OCI-LY7 (cell line): ENCODE results near the gene CD2AP. TPM values are rescaled to one million over a fixed set of nuclear protein-coding genes. Genes with fewer than 3 reads are reported as not detected.

Experiments
- BruUV-seq: library from RNA; stranded (reverse); fragments of 400-500 nt; replicated peaks from 2 replicates; lab custom pipeline; 2021; lab: Mats Ljungman, UMichigan
- CTCF ChIA-PET: fragments of 300-600 bp; sonication (Branson Sonifier 250); formaldehyde crosslinking; loops from one replicate; lab custom pipeline; 2022; ENCODE audit warnings: antibody characterized with exemption; ENCODE audit not compliant: unreplicated experiment; lab: Charles Lee
- POLR2A ChIA-PET: fragments of 300-600 bp; sonication (Branson Sonifier 250); formaldehyde crosslinking; loops from one replicate; lab custom pipeline; 2022; ENCODE audit warnings: antibody characterized with exemption; lab: Charles Lee
- DNase-seq: peaks from one replicate; pipeline ENCODE4 v3.0.0-alpha.2; 2015; ENCODE audit warnings: low spot score
- H2AFZ ChIP-seq: fragments of 200-600 bp; sonication (generic), shearing (Covaris generic); 2 replicates; pipeline ENCODE4 v1.6.1; 2014; ENCODE audit warnings: mild to moderate bottlenecking, antibody characterized with exemption, low read length, moderate library complexity
- H3K27ac ChIP-seq: fragments of 200-600 bp; sonication (generic); 2 replicates; pipeline ENCODE4 v1.5.1; 2014; ENCODE audit warnings: mixed run types, low read depth, mild to moderate bottlenecking, moderate library complexity, low read length, inconsistent platforms; ENCODE audit not compliant: poor library complexity, severe bottlenecking
- H3K36me3 ChIP-seq: fragments of 200-600 bp; sonication (generic); 2 replicates; pipeline ENCODE4 v1.6.1; 2014; ENCODE audit warnings: mild to moderate bottlenecking, antibody characterized with exemption, low read length, moderate library complexity, mixed read lengths; ENCODE audit not compliant: insufficient read depth
- H3K4me1 ChIP-seq: fragments of 200-600 bp; sonication (generic); 2 replicates; pipeline ENCODE4 v1.5.1; 2014; ENCODE audit warnings: mild to moderate bottlenecking, low read length; ENCODE audit not compliant: insufficient read depth, poor library complexity, severe bottlenecking
- H3K4me2 ChIP-seq: fragments of 200-600 bp; sonication (generic); 2 replicates; pipeline ENCODE4 v1.6.1; 2014; ENCODE audit warnings: mild to moderate bottlenecking, low read length
- H3K4me3 ChIP-seq: fragments of 200-600 bp; sonication (generic); 2 replicates; pipeline ENCODE4 v1.5.1; 2014; ENCODE audit warnings: mild to moderate bottlenecking, low read depth, low read length; ENCODE audit not compliant: poor library complexity, severe bottlenecking
- H3K79me2 ChIP-seq: fragments of 200-600 bp; sonication (generic); 2 replicates; pipeline ENCODE4 v1.6.1; 2016; ENCODE audit warnings: low read depth, mild to moderate bottlenecking, low read length, moderate library complexity, mixed read lengths; ENCODE audit not compliant: insufficient read depth
- H3K9me2 ChIP-seq: fragments of 200-600 bp; sonication (generic); 2 replicates; pipeline ENCODE4 v1.6.1; 2016; ENCODE audit warnings: mild to moderate bottlenecking, low read length, mixed read lengths; ENCODE audit not compliant: insufficient read depth
- H3K9me3 ChIP-seq: fragments of 200-600 bp; sonication (generic); 2 replicates; pipeline ENCODE4 v1.6.1; 2014; ENCODE audit warnings: mild to moderate bottlenecking, mixed run types, low read length, mixed read lengths
- H4K20me1 ChIP-seq: fragments of 200-600 bp; sonication (generic); 2 replicates; pipeline ENCODE4 v1.6.1; 2014; ENCODE audit warnings: mild to moderate bottlenecking, antibody characterized with exemption, low read length, moderate library complexity, mixed read lengths; ENCODE audit not compliant: insufficient read depth
- CTCF ChIP-seq: fragments of 200-600 bp; sonication (generic); conservative IDR thresholded peaks from 2 replicates; pipeline ENCODE4 v1.5.1; 2014; ENCODE audit warnings: mild to moderate bottlenecking, antibody characterized with exemption, low read length, moderate library complexity, mixed read lengths
- EZH2phosphoT487 ChIP-seq: fragments of 200-600 bp; sonication (generic); IDR thresholded peaks from 2 replicates; pipeline ENCODE4 v1.6.1; 2018; ENCODE audit warnings: low read depth, borderline replicate concordance, mild to moderate bottlenecking, mixed run types, antibody characterized with exemption, low read length, moderate library complexity, mixed read lengths
- intact Hi-C: fragments of 100-400 bp; cut with micrococcal nuclease; formaldehyde crosslinking; loops from one replicate; pipeline ENCODE4 v1.10.0; 2022; ENCODE audit not compliant: unreplicated experiment
- total RNA-seq, 2 experiments: library from RNA; depleted of rRNA in 1 of 2; stranded (reverse); fragments of >200 nt in 1 of 2; shearing (Covaris generic) in 1 of 2; gene quantifications; 2 replicates each; pipeline ENCODE4 v1.2.3, GENCODE V29; 2014 to 2022

Gene CD2AP
- total RNA-seq, 2 experiments from 2014 or later: 26.6 to 58.0 TPM

- TF ChIP-seq CTCF (no peak), EZH2phosphoT487 (no peak)
- CTCF ChIA-PET: interaction anchor here (1.2 kb wide), 1 partner anchor 38 kb away, joined by 4 read pairs; no protein-coding TSS in a partner anchor
- Histone ChIP-seq H3K36me3 (peaks cover 7% of the 10 kb centered on the region; the same call in 1 of the 2 replicates), H4K20me1 (peaks cover 28% of the 10 kb centered on the region), H3K27ac (peak overlapping the region; percentile 97), H3K4me1 (peaks cover 48% of the 10 kb centered on the region), H3K9me3 (no peaks in the 10 kb centered on the region), H3K79me2 (peaks cover 74% of the 10 kb centered on the region), H3K9me2 (no peaks in the 10 kb centered on the region), H3K4me3 (peak overlapping the region; percentile 81), H2AFZ (peak overlapping the region; percentile 73), H3K4me2 (peak overlapping the region; percentile 82)
- POLR2A ChIA-PET: interaction anchor here (0.6 to 4.1 kb wide), 34 partner anchors 9 to 230 kb away, joined by 3 to 34 read pairs (median 5); no protein-coding TSS in a partner anchor
- intact Hi-C loops: loop anchor here (1.0 to 5.0 kb wide), 6 partner anchors 63 to 840 kb away; partner anchors contain the start of genes CYP39A1, SLC25A27 and TNFRSF21
- BruUV-seq: TSS peak; percentile 95
- DNase-seq: peak; percentile 46
Observed at GRCh38 chr6:47476781-47477496, 650 bp upstream of the CD2AP start.

- Histone ChIP-seq H3K4me2 (peak overlapping the region; percentile 76), H3K9me3 (no peaks in the 10 kb centered on the region), H3K4me3 (peak overlapping the region; percentile 81), H4K20me1 (peaks cover 35% of the 10 kb centered on the region), H3K4me1 (peaks cover 63% of the 10 kb centered on the region), H3K27ac (peak overlapping the region; percentile 97), H3K79me2 (peaks cover 89% of the 10 kb centered on the region), H2AFZ (0 out of 2 replicates have a peak overlapping the region, but pooled peaks have one; percentile 7), H3K9me2 (no peaks in the 10 kb centered on the region), H3K36me3 (peaks cover 8% of the 10 kb centered on the region; the same call in 1 of the 2 replicates)
- TSS peak; percentile 61 for BruUV-seq
- peak; percentile 42 for DNase-seq
- TF ChIP-seq CTCF (no peak), EZH2phosphoT487 (no peak)
- ChIA-PET CTCF (interaction anchor here (1.1 kb wide), 1 partner anchor 70 kb away, joined by 3 read pairs; no protein-coding TSS in a partner anchor), POLR2A (interaction anchor here (0.6 to 4.1 kb wide), 28 partner anchors 9 to 231 kb away, joined by 3 to 34 read pairs (median 6); no protein-coding TSS in a partner anchor)
- intact Hi-C loops: loop anchor here (1.0 to 5.0 kb wide), 4 partner anchors 39 to 841 kb away; partner anchors contain the start of genes CYP39A1, SLC25A27 and TNFRSF21
Observed at GRCh38 chr6:47478233-47479139, 897 bp downstream of the CD2AP start.
